HepG2 (cell line): Measurements from ENCODE around the gene OVOL3. TPM values are rescaled to one million over a fixed set of nuclear protein-coding genes. Genes with fewer than 3 reads are reported as not detected.

Experiments
- AFF4 ChIP-seq: sonication (generic); formaldehyde crosslinking; IDR thresholded peaks from 2 replicates; pipeline ENCODE4 v1.4.0; 2020; ENCODE audit warnings: missing genetic modification reagents
- AKNA ChIP-seq: sonication (generic); formaldehyde crosslinking; IDR thresholded peaks from 2 replicates; pipeline ENCODE4 v1.4.0; 2020; ENCODE audit warnings: missing genetic modification reagents, borderline replicate concordance
- HNF4A ChIP-seq: sonication (generic); formaldehyde crosslinking; IDR thresholded peaks from 2 replicates; pipeline ENCODE4 v1.4.0; 2020; ENCODE audit warnings: missing genetic modification reagents
- MAFK ChIP-seq, 2 experiments: IDR thresholded peaks in 1 of 2; conservative IDR thresholded peaks in 1 of 2; 2 replicates each; pipeline ENCODE4 v1.6.1; 2011; ENCODE audit warnings: improper control_type of control experiment in 2 of 2, low read length in 2 of 2
- MLXIP ChIP-seq: sonication (generic); formaldehyde crosslinking; IDR thresholded peaks from 2 replicates; pipeline ENCODE4 v1.9.0; 2021; ENCODE audit warnings: missing genetic modification reagents, borderline replicate concordance
- SOX5 ChIP-seq: IDR thresholded peaks from 2 replicates; pipeline ENCODE4 v1.6.1; 2016; ENCODE audit warnings: borderline replicate concordance
- ZBTB4 ChIP-seq: sonication (generic); formaldehyde crosslinking; IDR thresholded peaks from 2 replicates; pipeline ENCODE4 v1.4.0; 2020; ENCODE audit warnings: missing genetic modification reagents, mild to moderate bottlenecking, borderline replicate concordance
- ZFX ChIP-seq: sonication (generic); formaldehyde crosslinking; IDR thresholded peaks from 2 replicates; pipeline ENCODE4 v1.4.0; 2020; ENCODE audit warnings: mild to moderate bottlenecking, low read depth, missing genetic modification reagents, moderate library complexity
- ZNF138 ChIP-seq: sonication (generic); formaldehyde crosslinking; IDR thresholded peaks from 2 replicates; pipeline ENCODE4 v1.5.0; 2020; ENCODE audit warnings: mild to moderate bottlenecking, low read depth, missing genetic modification reagents
- ZNF441 ChIP-seq: sonication (generic); formaldehyde crosslinking; IDR thresholded peaks from 2 replicates; pipeline ENCODE4 v1.7.0; 2021; ENCODE audit warnings: missing genetic modification reagents, borderline replicate concordance
- ZNF776 ChIP-seq: sonication (generic); formaldehyde crosslinking; IDR thresholded peaks from 2 replicates; pipeline ENCODE4 v1.4.0; 2020; ENCODE audit warnings: mild to moderate bottlenecking, missing genetic modification reagents
- ZNF839 ChIP-seq: sonication (generic); formaldehyde crosslinking; IDR thresholded peaks from 2 replicates; pipeline ENCODE4 v1.4.0; 2020; ENCODE audit warnings: missing genetic modification reagents, mild to moderate bottlenecking, borderline replicate concordance
- polyA plus RNA-seq, 8 experiments: library from polyadenylated mRNA; depleted of rRNA in 3 of 8; stranded (reverse) in 7 of 8; unstranded in 1 of 8; fragments of >200 nt; fragmentation: Illumina TruSeq in 4 of 8; extraction: Trizol in 4 of 8; gene quantifications; 2 replicates each; pipeline versions ENCODE4 v1.2.1 to v1.2.3, GENCODE V29; 2011 to 2016; ENCODE audit warnings: low read depth in 4 of 8, missing spikeins in 1 of 8, mixed read lengths in 1 of 8; ENCODE audit not compliant: insufficient read depth in 1 of 8
- total RNA-seq, 5 experiments: library from RNA; depleted of rRNA; stranded (reverse); fragments of >200 nt; fragmentation: Illumina TruSeq; extraction: Trizol; gene quantifications; 2 replicates each; pipeline ENCODE4 v1.2.3, GENCODE V29; 2016; ENCODE audit warnings: low read depth in 1 of 5

Gene OVOL3
- total and polyA plus RNA-seq, 2 of the 13 experiments (the other 11 are each of a cell fraction or from before 2014, with no cell fraction given), result not detected

- TF ChIP-seq MLXIP (CRISPR knock-in tag) (no peak), ZNF776 (CRISPR knock-in tag) (no peak), HNF4A (CRISPR knock-in tag) (peak; percentile 88), ZNF441 (CRISPR knock-in tag) (peak; percentile 69; the same call in 1 of the 2 replicates), ZFX (CRISPR knock-in tag) (peak; percentile 94), SOX5 (CRISPR knock-in tag) (peak; percentile 93), ZBTB4 (CRISPR knock-in tag) (no peak), ZNF839 (no peak), MAFK (conservative IDR thresholded peaks at IDR 0.05 in 1 of 2, IDR thresholded peaks at IDR 0.05 in 1 of 2; ENCODE audit: low read length in 2 of 2) (no peak), ZNF138 (CRISPR knock-in tag) (no peak), AFF4 (CRISPR knock-in tag) (no peak), AKNA (no peak)
Measured at GRCh38 chr19:36120092-36120983, 9.4 kb downstream of the OVOL3 start (continued).
